ENCODE data around the gene RAPGEFL1. TPM values are rescaled to one million over a fixed set of nuclear protein-coding genes. Genes with fewer than 3 reads are reported as not detected.

The RAPGEFL1 gene
- total RNA-seq, 1 donor from 2014 or later, result 18.3 TPM

GRCh38 chr17:40151414-40151963 is 25.8 kb upstream of the RAPGEFL1 start:
- H3K27ac Mint-ChIP-seq (ENCODE audit: unreplicated experiment), result no peak overlapping the region
- no peaks in the 10 kb centered on the region for H3K27me3 Mint-ChIP-seq (ENCODE audit: unreplicated experiment)
- H3K4me3 Mint-ChIP-seq (ENCODE audit: unreplicated experiment), result peak overlapping the region; percentile 35
- no peaks in the 10 kb centered on the region for H3K4me1 Mint-ChIP-seq (ENCODE audit: unreplicated experiment)
- DNase-seq (ENCODE audit: low spot score), result no peak
- TF ChIP-seq, protein P1, sequence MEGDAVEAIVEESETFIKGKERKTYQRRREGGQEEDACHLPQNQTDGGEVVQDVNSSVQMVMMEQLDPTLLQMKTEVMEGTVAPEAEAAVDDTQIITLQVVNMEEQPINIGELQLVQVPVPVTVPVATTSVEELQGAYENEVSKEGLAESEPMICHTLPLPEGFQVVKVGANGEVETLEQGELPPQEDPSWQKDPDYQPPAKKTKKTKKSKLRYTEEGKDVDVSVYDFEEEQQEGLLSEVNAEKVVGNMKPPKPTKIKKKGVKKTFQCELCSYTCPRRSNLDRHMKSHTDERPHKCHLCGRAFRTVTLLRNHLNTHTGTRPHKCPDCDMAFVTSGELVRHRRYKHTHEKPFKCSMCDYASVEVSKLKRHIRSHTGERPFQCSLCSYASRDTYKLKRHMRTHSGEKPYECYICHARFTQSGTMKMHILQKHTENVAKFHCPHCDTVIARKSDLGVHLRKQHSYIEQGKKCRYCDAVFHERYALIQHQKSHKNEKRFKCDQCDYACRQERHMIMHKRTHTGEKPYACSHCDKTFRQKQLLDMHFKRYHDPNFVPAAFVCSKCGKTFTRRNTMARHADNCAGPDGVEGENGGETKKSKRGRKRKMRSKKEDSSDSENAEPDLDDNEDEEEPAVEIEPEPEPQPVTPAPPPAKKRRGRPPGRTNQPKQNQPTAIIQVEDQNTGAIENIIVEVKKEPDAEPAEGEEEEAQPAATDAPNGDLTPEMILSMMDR (IDR thresholded peaks at IDR 0.05; ENCODE audit: unreplicated experiment), result no peak
- peaks cover 44% of the 10 kb centered on the region for H3K36me3 Mint-ChIP-seq (ENCODE audit: low read depth, unreplicated experiment)
- H3K9me3 Mint-ChIP-seq (ENCODE audit: unreplicated experiment), result no peaks in the 10 kb centered on the region

DNA sequence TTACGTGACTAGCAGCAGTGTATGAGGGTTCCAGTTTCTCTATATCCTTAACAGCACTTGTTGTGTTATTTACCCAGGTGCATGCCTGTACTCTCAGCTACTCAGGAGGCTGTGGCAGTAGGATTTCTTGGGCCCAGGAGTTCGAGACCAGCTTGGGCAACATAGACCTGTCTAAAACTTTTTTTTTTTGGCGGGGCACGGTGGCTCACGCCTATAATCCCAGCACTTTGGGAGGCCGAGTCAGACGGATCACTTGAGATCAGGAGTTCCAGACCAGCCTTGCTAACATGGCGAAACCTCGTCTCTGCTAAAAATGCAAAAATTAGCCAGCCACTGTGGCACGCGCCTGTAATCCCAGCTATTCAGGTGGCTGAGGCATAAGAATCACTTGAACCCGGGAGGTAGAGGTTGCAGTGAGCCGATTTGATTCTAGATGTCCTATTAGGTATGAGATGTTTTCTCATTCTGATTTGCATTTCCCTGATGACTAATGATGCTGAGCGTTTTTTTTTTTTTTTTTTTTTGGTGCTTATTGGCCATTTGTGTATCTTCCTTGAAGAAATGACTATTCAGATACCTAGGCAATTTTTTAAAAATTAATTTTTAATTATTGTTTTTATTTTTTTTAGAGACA is 23.6 kb upstream of the RAPGEFL1 start:
- H3K4me3 Mint-ChIP-seq (ENCODE audit: unreplicated experiment), result no peak overlapping the region
- TF ChIP-seq, protein P1 (IDR thresholded peaks at IDR 0.05; ENCODE audit: unreplicated experiment), result no peak
- no peak overlapping the region for H3K27ac Mint-ChIP-seq (ENCODE audit: unreplicated experiment)
- no peaks in the 10 kb centered on the region for H3K9me3 Mint-ChIP-seq (ENCODE audit: unreplicated experiment)
- no peaks in the 10 kb centered on the region for H3K27me3 Mint-ChIP-seq (ENCODE audit: unreplicated experiment)
- H3K36me3 Mint-ChIP-seq (ENCODE audit: low read depth, unreplicated experiment), result peaks cover 42% of the 10 kb centered on the region
- DNase-seq (ENCODE audit: low spot score), result no peak
- no peaks in the 10 kb centered on the region for H3K4me1 Mint-ChIP-seq (ENCODE audit: unreplicated experiment)

GRCh38 chr17:40157973-40158372 is 19.3 kb upstream of the RAPGEFL1 start:
- H3K36me3 Mint-ChIP-seq (ENCODE audit: low read depth, unreplicated experiment), result peaks cover 28% of the 10 kb centered on the region
- H3K27ac Mint-ChIP-seq (ENCODE audit: unreplicated experiment), result peak overlapping the region; percentile 61
- no peaks in the 10 kb centered on the region for H3K4me1 Mint-ChIP-seq (ENCODE audit: unreplicated experiment)
- TF ChIP-seq, protein P1 (IDR thresholded peaks at IDR 0.05; ENCODE audit: unreplicated experiment), result no peak
- no peak overlapping the region for H3K4me3 Mint-ChIP-seq (ENCODE audit: unreplicated experiment)
- no peak for DNase-seq (ENCODE audit: low spot score)
- H3K9me3 Mint-ChIP-seq (ENCODE audit: unreplicated experiment), result no peaks in the 10 kb centered on the region
- H3K27me3 Mint-ChIP-seq (ENCODE audit: unreplicated experiment), result no peaks in the 10 kb centered on the region

DNA sequence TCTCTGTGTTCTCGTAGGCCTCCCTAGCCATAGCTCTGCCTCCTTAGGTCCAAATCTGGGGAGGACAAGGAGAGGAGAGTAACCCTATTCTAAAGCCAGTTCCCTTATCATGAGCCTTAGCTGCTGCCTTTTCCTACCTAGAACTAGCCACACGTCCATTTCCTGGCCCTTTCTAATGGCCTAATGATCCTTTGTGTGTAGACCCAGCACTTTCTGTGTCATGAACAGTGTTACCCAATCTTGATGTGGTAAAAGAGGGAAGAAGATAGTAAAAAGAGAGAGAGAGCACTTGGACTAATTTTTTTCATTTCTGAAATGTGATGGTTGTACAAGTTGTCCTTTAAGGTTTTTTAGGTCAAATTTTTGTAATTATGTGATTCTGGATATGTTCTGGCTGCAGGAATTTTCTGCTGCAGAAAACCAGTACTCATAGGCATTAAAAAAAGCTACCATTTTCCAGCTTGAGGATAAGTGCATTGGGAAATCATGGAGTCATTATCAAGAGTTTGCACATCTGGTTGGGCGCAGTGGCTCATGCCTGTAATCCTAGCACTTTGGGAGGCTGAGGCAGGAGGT is 18.7 kb upstream of the RAPGEFL1 start:
- H3K27me3 Mint-ChIP-seq (ENCODE audit: unreplicated experiment), result no peaks in the 10 kb centered on the region
- no peak for DNase-seq (ENCODE audit: low spot score)
- no peak overlapping the region for H3K4me3 Mint-ChIP-seq (ENCODE audit: unreplicated experiment)
- H3K9me3 Mint-ChIP-seq (ENCODE audit: unreplicated experiment), result no peaks in the 10 kb centered on the region
- TF ChIP-seq, protein P1 (IDR thresholded peaks at IDR 0.05; ENCODE audit: unreplicated experiment), result no peak
- H3K4me1 Mint-ChIP-seq (ENCODE audit: unreplicated experiment), result no peaks in the 10 kb centered on the region
- H3K36me3 Mint-ChIP-seq (ENCODE audit: low read depth, unreplicated experiment), result peaks cover 28% of the 10 kb centered on the region
- peak overlapping the region; percentile 61 for H3K27ac Mint-ChIP-seq (ENCODE audit: unreplicated experiment)

GRCh38 chr17:40159456-40159855 is 17.8 kb upstream of the RAPGEFL1 start:
- TF ChIP-seq, protein P1 (IDR thresholded peaks at IDR 0.05; ENCODE audit: unreplicated experiment), result no peak

More at GRCh38 chr17:40159456-40159855, 17.8 kb upstream of the RAPGEFL1 start:
- Mint-ChIP-seq H3K27me3 (ENCODE audit: unreplicated experiment) (no peaks in the 10 kb centered on the region), H3K27ac (ENCODE audit: unreplicated experiment) (no peak overlapping the region), H3K9me3 (ENCODE audit: unreplicated experiment) (no peaks in the 10 kb centered on the region), H3K4me3 (ENCODE audit: unreplicated experiment) (no peak overlapping the region), H3K4me1 (ENCODE audit: unreplicated experiment) (no peaks in the 10 kb centered on the region), H3K36me3 (ENCODE audit: low read depth, unreplicated experiment) (peaks cover 31% of the 10 kb centered on the region)
- no peak for DNase-seq (ENCODE audit: low spot score)

All from endothelial cell (in vitro differentiated cells).